ENCODE results near the gene DLEC1. TPM values are rescaled to one million over a fixed set of nuclear protein-coding genes. Genes with fewer than 3 reads are reported as not detected.

Gene DLEC1
- total RNA-seq, 1 donor: under 0.01 TPM

GRCh38 chr3:38153221-38153620 is 114.2 kb downstream of the DLEC1 start:
- TF ChIP-seq CTCF (IDR thresholded peaks at IDR 0.05; ENCODE audit: extremely low read depth, low read depth, low read length): no peak
- Histone ChIP-seq H3K4me2 (ENCODE audit: insufficient read depth, low read length) (no peak overlapping the region), H3K27ac (ENCODE audit: low read depth, low read length) (no peak overlapping the region), H3K4me1 (ENCODE audit: insufficient read depth, low read length) (peaks cover 9% of the 10 kb centered on the region), H3K4me3 (ENCODE audit: insufficient read depth, low read length) (no peak overlapping the region), H2AFZ (ENCODE audit: low read length) (no peak overlapping the region), H3K27me3 (ENCODE audit: insufficient read depth, low read length) (no peaks in the 10 kb centered on the region), H3K79me2 (ENCODE audit: insufficient read depth, low read length) (no peaks in the 10 kb centered on the region), H4K20me1 (ENCODE audit: insufficient read depth, low read length) (no peaks in the 10 kb centered on the region), H3K36me3 (ENCODE audit: insufficient read depth, low read length) (no peaks in the 10 kb centered on the region), H3K9me3 (ENCODE audit: low read depth, low read length) (no peaks in the 10 kb centered on the region)
- DNase-seq (ENCODE audit: insufficient read length, low spot score, missing footprints): no peak

GRCh38 chr3:38154033-38154494 is 115.1 kb downstream of the DLEC1 start:
- no peak for DNase-seq (ENCODE audit: insufficient read length, low spot score, missing footprints)
- Histone ChIP-seq H2AFZ (ENCODE audit: low read length) (no peak overlapping the region), H3K27me3 (ENCODE audit: insufficient read depth, low read length) (no peaks in the 10 kb centered on the region), H3K36me3 (ENCODE audit: insufficient read depth, low read length) (no peaks in the 10 kb centered on the region), H3K4me2 (ENCODE audit: insufficient read depth, low read length) (no peak overlapping the region), H3K79me2 (ENCODE audit: insufficient read depth, low read length) (no peaks in the 10 kb centered on the region), H3K9me3 (ENCODE audit: low read depth, low read length) (no peaks in the 10 kb centered on the region), H4K20me1 (ENCODE audit: insufficient read depth, low read length) (no peaks in the 10 kb centered on the region), H3K27ac (ENCODE audit: low read depth, low read length) (peak overlapping the region; percentile 21), H3K4me1 (ENCODE audit: insufficient read depth, low read length) (peaks cover 9% of the 10 kb centered on the region), H3K4me3 (ENCODE audit: insufficient read depth, low read length) (no peak overlapping the region)
- no peak for TF ChIP-seq CTCF (IDR thresholded peaks at IDR 0.05; ENCODE audit: extremely low read depth, low read depth, low read length)

- H3K27ac ChIP-seq (ENCODE audit: low read depth, low read length): peak overlapping the region; percentile 21
- no peak for TF ChIP-seq CTCF (IDR thresholded peaks at IDR 0.05; ENCODE audit: extremely low read depth, low read depth, low read length)
- no peaks in the 10 kb centered on the region for H3K79me2 ChIP-seq (ENCODE audit: insufficient read depth, low read length)
- no peaks in the 10 kb centered on the region for H3K9me3 ChIP-seq (ENCODE audit: low read depth, low read length)
- H3K36me3 ChIP-seq (ENCODE audit: insufficient read depth, low read length): no peaks in the 10 kb centered on the region
- no peaks in the 10 kb centered on the region for H4K20me1 ChIP-seq (ENCODE audit: insufficient read depth, low read length)
- DNase-seq (ENCODE audit: insufficient read length, low spot score, missing footprints): no peak
- H3K4me3 ChIP-seq (ENCODE audit: insufficient read depth, low read length): no peak overlapping the region
- H3K27me3 ChIP-seq (ENCODE audit: insufficient read depth, low read length): no peaks in the 10 kb centered on the region
- H2AFZ ChIP-seq (ENCODE audit: low read length): no peak overlapping the region
- peaks cover 9% of the 10 kb centered on the region for H3K4me1 ChIP-seq (ENCODE audit: insufficient read depth, low read length)
- H3K4me2 ChIP-seq (ENCODE audit: insufficient read depth, low read length): no peak overlapping the region
These were observed 115.7 kb downstream of the DLEC1 start for GRCh38 chr3:38154625-38155255.

GRCh38 chr3:38155825-38156224 is 116.8 kb downstream of the DLEC1 start:
- Histone ChIP-seq H3K4me2 (ENCODE audit: insufficient read depth, low read length) (no peak overlapping the region), H4K20me1 (ENCODE audit: insufficient read depth, low read length) (no peaks in the 10 kb centered on the region), H3K36me3 (ENCODE audit: insufficient read depth, low read length) (no peaks in the 10 kb centered on the region), H3K4me3 (ENCODE audit: insufficient read depth, low read length) (no peak overlapping the region), H3K27ac (ENCODE audit: low read depth, low read length) (no peak overlapping the region), H2AFZ (ENCODE audit: low read length) (no peak overlapping the region), H3K27me3 (ENCODE audit: insufficient read depth, low read length) (no peaks in the 10 kb centered on the region), H3K9me3 (ENCODE audit: low read depth, low read length) (no peaks in the 10 kb centered on the region), H3K79me2 (ENCODE audit: insufficient read depth, low read length) (no peaks in the 10 kb centered on the region), H3K4me1 (ENCODE audit: insufficient read depth, low read length) (peaks cover 9% of the 10 kb centered on the region)
- DNase-seq (ENCODE audit: insufficient read length, low spot score, missing footprints): no peak
- TF ChIP-seq CTCF (IDR thresholded peaks at IDR 0.05; ENCODE audit: extremely low read depth, low read depth, low read length): no peak
